H9 (cell line): ENCODE results near the gene LRRC31. TPM values are rescaled to one million over a fixed set of nuclear protein-coding genes. Genes with fewer than 3 reads are reported as not detected.

Source experiments
- DNase-seq: peaks from one replicate; pipeline ENCODE4 v3.0.0-alpha.2; 2017
- H2AFZ ChIP-seq: one replicate; pipeline ENCODE4 v1.6.1; 2013; ENCODE audit warnings: mild to moderate bottlenecking, low read length, control low read depth, moderate library complexity
- H2AK5ac ChIP-seq: 2 replicates; pipeline ENCODE4 v1.6.1; 2013; ENCODE audit warnings: low read length, control low read depth, mixed read lengths; ENCODE audit not compliant: insufficient read length
- H2BK120ac ChIP-seq: one replicate; pipeline ENCODE4 v1.6.1; 2013; ENCODE audit warnings: low read depth, mild to moderate bottlenecking, low read length, control low read depth, inconsistent platforms; ENCODE audit not compliant: poor library complexity, severe bottlenecking
- H2BK12ac ChIP-seq: 2 replicates; pipeline ENCODE4 v1.6.1; 2013; ENCODE audit warnings: low read length, control low read depth, mixed read lengths, low read depth; ENCODE audit not compliant: insufficient read length
- H2BK15ac ChIP-seq: 2 replicates; pipeline ENCODE4 v1.6.1; 2013; ENCODE audit warnings: low read depth, low read length, control low read depth
- H2BK20ac ChIP-seq: one replicate; pipeline ENCODE4 v1.6.1; 2013; ENCODE audit warnings: low read depth, mild to moderate bottlenecking, low read length, control low read depth, inconsistent platforms; ENCODE audit not compliant: poor library complexity, severe bottlenecking
- H2BK5ac ChIP-seq: 2 replicates; pipeline ENCODE4 v1.6.1; 2013; ENCODE audit warnings: low read length, control low read depth, mixed read lengths; ENCODE audit not compliant: insufficient read length
- H3K14ac ChIP-seq: 2 replicates; pipeline ENCODE4 v1.6.1; 2013; ENCODE audit warnings: low read length, control low read depth; ENCODE audit not compliant: insufficient read depth
- H3K18ac ChIP-seq: 2 replicates; pipeline ENCODE4 v1.6.1; 2013; ENCODE audit warnings: low read depth, mild to moderate bottlenecking, mixed read lengths, low read length, control low read depth; ENCODE audit not compliant: insufficient read length
- H3K23ac ChIP-seq: 2 replicates; pipeline ENCODE4 v1.6.1; 2013; ENCODE audit warnings: low read length, control low read depth, mixed read lengths, low read depth; ENCODE audit not compliant: insufficient read length
- H3K23me2 ChIP-seq: 2 replicates; pipeline ENCODE4 v1.6.1; 2013; ENCODE audit warnings: low read depth, mild to moderate bottlenecking, mixed read lengths, low read length, control low read depth; ENCODE audit not compliant: insufficient read length, poor library complexity, severe bottlenecking
- H3K27ac ChIP-seq: 2 replicates; pipeline ENCODE4 v1.5.1; 2013; ENCODE audit warnings: low read length, control low read depth, mixed read lengths, low read depth; ENCODE audit not compliant: insufficient read length
- H3K27me3 ChIP-seq: 2 replicates; pipeline ENCODE4 v1.6.1; 2013; ENCODE audit warnings: low read length, control low read depth, inconsistent platforms; ENCODE audit not compliant: insufficient read depth
- H3K4ac ChIP-seq: 2 replicates; pipeline ENCODE4 v1.6.1; 2013; ENCODE audit warnings: low read depth, mild to moderate bottlenecking, control low read depth, inconsistent platforms, low read length, moderate library complexity
- H3K4me1 ChIP-seq: 2 replicates; pipeline ENCODE4 v1.6.1; 2013; ENCODE audit warnings: low read length, control low read depth, inconsistent platforms; ENCODE audit not compliant: insufficient read depth
- H3K4me2 ChIP-seq: 2 replicates; pipeline ENCODE4 v1.6.1; 2013; ENCODE audit warnings: low read length, control low read depth, mixed read lengths; ENCODE audit not compliant: insufficient read length, insufficient read depth
- H3K56ac ChIP-seq: 2 replicates; pipeline ENCODE4 v1.6.1; 2013; ENCODE audit warnings: low read depth, mild to moderate bottlenecking, mixed read lengths, low read length, control low read depth; ENCODE audit not compliant: insufficient read length
- H3K79me1 ChIP-seq: 2 replicates; pipeline ENCODE4 v1.6.1; 2013; ENCODE audit warnings: low read depth, mild to moderate bottlenecking, moderate library complexity, low read length, control low read depth, inconsistent platforms; ENCODE audit not compliant: insufficient read depth, poor library complexity, severe bottlenecking
- H3K79me2 ChIP-seq: 2 replicates; pipeline ENCODE4 v1.6.1; 2013; ENCODE audit warnings: low read length, control low read depth, inconsistent platforms; ENCODE audit not compliant: insufficient read depth
- H3K9ac ChIP-seq: 2 replicates; pipeline ENCODE4 v1.6.1; 2013; ENCODE audit warnings: low read length, control low read depth, mixed read lengths; ENCODE audit not compliant: insufficient read length; ENCODE audit errors: extremely low read depth
- H3K9me3 ChIP-seq: one replicate; pipeline ENCODE4 v1.6.1; 2013; ENCODE audit warnings: low read depth, low read length, inconsistent platforms; ENCODE audit not compliant: control insufficient read depth
- H3T11ph ChIP-seq: one replicate; pipeline ENCODE4 v1.6.1; 2013; ENCODE audit warnings: mild to moderate bottlenecking, low read length, control low read depth, inconsistent platforms
- H4K20me1 ChIP-seq: one replicate; pipeline ENCODE4 v1.6.1; 2013; ENCODE audit not compliant: control insufficient read depth, insufficient read length, insufficient read depth
- H4K5ac ChIP-seq: 2 replicates; pipeline ENCODE4 v1.6.1; 2013; ENCODE audit warnings: low read depth, mild to moderate bottlenecking, mixed read lengths, low read length, control low read depth; ENCODE audit not compliant: insufficient read length
- H4K8ac ChIP-seq: replicated peaks from 2 replicates; pipeline ENCODE4 v1.6.1; 2013; ENCODE audit warnings: low read length, control low read depth, mixed read lengths, low read depth; ENCODE audit not compliant: insufficient read length
- H4K91ac ChIP-seq: 2 replicates; pipeline ENCODE4 v1.6.1; 2013; ENCODE audit warnings: low read depth, mild to moderate bottlenecking, moderate library complexity, mixed read lengths, low read length, control low read depth; ENCODE audit not compliant: insufficient read length
- H3K27ac Mint-ChIP-seq, 3 experiments: 2 replicates in 2 of 3; 3 replicates in 1 of 3; pipeline ENCODE4 v1.8.0; 2020 to 2021; ENCODE audit warnings: mixed read lengths in 3 of 3, mild to moderate bottlenecking in 1 of 3, moderate library complexity in 1 of 3
- H3K27me3 Mint-ChIP-seq: 2 replicates; pipeline ENCODE4 v1.8.0; 2021; ENCODE audit warnings: low read depth, mild to moderate bottlenecking, moderate library complexity, mixed read lengths
- H3K36me3 Mint-ChIP-seq, 3 experiments: 2 replicates in 2 of 3; 3 replicates in 1 of 3; pipeline ENCODE4 v1.8.0; 2020 to 2021; ENCODE audit warnings: low read depth in 3 of 3, mixed read lengths in 3 of 3; ENCODE audit not compliant: insufficient read depth in 1 of 3
- H3K4me1 Mint-ChIP-seq, 2 experiments: 2 replicates each; pipeline ENCODE4 v1.8.0; 2020; ENCODE audit warnings: mixed read lengths in 2 of 2
- H3K4me3 Mint-ChIP-seq, 2 experiments: 2 replicates in 1 of 2; 3 replicates in 1 of 2; pipeline ENCODE4 v1.8.0; 2020 to 2021; ENCODE audit warnings: mild to moderate bottlenecking in 2 of 2, mixed read lengths in 2 of 2, moderate library complexity in 1 of 2
- H3K9me3 Mint-ChIP-seq, 2 experiments: 2 replicates in 1 of 2; 3 replicates in 1 of 2; pipeline ENCODE4 v1.8.0; 2020; ENCODE audit warnings: mild to moderate bottlenecking in 2 of 2, mixed read lengths in 2 of 2, moderate library complexity in 1 of 2
- WGBS: extraction: QIAGEN DNeasy Blood & Tissue Kit; methylation state at CpG from one replicate; pipeline ENCODE4 v1.1.7; 2013; ENCODE audit warnings: missing lambda C conversion rate, low lambda C conversion rate, mixed read lengths; ENCODE audit not compliant: insufficient read length; ENCODE audit errors: extremely low coverage; 5-methylcytosine and 5-hydroxymethylcytosine counted together
- total RNA-seq: library from RNA; stranded (reverse); gene quantifications from 2 replicates; pipeline ENCODE4 v1.2.1, GENCODE V29; 2021
- TF ChIP-seq, protein P1 (sequence below): fragments of 200-600 bp; sonication (generic); conservative IDR thresholded peaks from 3 replicates; pipeline ENCODE4 v1.8.0; 2021; ENCODE audit warnings: antibody characterized with exemption, mild to moderate bottlenecking

LRRC31 gene
- total RNA-seq, 1 experiment from 2014 or later, result not detected

DNA sequence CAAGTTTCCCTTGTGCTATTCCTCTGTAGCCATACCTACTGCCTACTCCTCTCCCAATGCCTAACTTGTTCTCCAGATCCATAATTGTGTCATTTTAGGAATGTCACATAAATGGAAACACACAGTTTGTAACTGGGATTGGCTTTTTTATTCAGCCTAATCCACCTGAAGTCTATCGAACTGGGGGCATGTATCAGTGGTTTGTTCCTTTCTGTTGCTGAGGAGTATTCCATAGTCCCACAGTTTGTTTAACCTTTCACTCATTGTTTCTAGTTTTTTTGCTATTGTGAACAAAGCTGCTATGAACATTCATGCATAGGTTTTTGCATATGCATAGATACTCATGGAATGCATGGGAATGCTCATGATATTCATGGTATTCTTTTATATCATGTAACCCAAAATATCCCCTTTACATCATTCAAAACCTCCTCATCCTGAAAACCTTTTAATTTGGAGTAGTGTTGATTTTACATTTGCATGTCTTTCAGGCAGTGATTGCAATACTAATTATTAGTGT, 31.2 kb downstream of the LRRC31 start:
- Mint-ChIP-seq H3K36me3 (no peaks in the 10 kb centered on the region), H3K27ac (no peak overlapping the region), H3K4me3 (no peak overlapping the region), H3K9me3 (no peaks in the 10 kb centered on the region), H3K4me1 (peaks cover 7 to 11% of the 10 kb centered on the region in 2 experiments), H3K27me3 (no peaks in the 10 kb centered on the region)
- Histone ChIP-seq H4K20me1 (no peaks in the 10 kb centered on the region), H3K23ac (no peak overlapping the region), H3K27me3 (no peaks in the 10 kb centered on the region), H2AK5ac (no peak overlapping the region), H2AFZ (no peak overlapping the region), H4K91ac (no peak overlapping the region), H3K27ac (no peak overlapping the region), H2BK5ac (no peak overlapping the region), H3K4me1 (no peaks in the 10 kb centered on the region), H3K18ac (no peak overlapping the region), H2BK20ac (no peak overlapping the region), H3K56ac (no peak overlapping the region), H4K5ac (no peak overlapping the region), H3K9ac (no peak overlapping the region), H3K14ac (no peak overlapping the region), H2BK12ac (no peak overlapping the region), H3T11ph (no peak overlapping the region), H3K79me2 (no peaks in the 10 kb centered on the region), H2BK120ac (no peak overlapping the region), H2BK15ac (no peak overlapping the region), H3K4me2 (no peak overlapping the region), H3K9me3 (no peaks in the 10 kb centered on the region), H3K23me2 (no peaks in the 10 kb centered on the region), H3K79me1 (no peaks in the 10 kb centered on the region), H3K4ac (no peak overlapping the region), H4K8ac (no peak overlapping the region)
- DNase-seq, result no peak
- WGBS, result no CpG with 5 or more reads among the region's 1 CpG
- TF ChIP-seq, protein P1, sequence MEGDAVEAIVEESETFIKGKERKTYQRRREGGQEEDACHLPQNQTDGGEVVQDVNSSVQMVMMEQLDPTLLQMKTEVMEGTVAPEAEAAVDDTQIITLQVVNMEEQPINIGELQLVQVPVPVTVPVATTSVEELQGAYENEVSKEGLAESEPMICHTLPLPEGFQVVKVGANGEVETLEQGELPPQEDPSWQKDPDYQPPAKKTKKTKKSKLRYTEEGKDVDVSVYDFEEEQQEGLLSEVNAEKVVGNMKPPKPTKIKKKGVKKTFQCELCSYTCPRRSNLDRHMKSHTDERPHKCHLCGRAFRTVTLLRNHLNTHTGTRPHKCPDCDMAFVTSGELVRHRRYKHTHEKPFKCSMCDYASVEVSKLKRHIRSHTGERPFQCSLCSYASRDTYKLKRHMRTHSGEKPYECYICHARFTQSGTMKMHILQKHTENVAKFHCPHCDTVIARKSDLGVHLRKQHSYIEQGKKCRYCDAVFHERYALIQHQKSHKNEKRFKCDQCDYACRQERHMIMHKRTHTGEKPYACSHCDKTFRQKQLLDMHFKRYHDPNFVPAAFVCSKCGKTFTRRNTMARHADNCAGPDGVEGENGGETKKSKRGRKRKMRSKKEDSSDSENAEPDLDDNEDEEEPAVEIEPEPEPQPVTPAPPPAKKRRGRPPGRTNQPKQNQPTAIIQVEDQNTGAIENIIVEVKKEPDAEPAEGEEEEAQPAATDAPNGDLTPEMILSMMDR, result no peak
